NCI-H524 (cell line): ENCODE results near the gene CTAGE4.
"Not testable (repeated sequence)": the region's sequence is repeated elsewhere in the genome, so short reads cannot be mapped to it uniquely, and the experiment has no call there.

Experiments used
- DNase-seq, 2 experiments: peaks; one replicate each; lab custom pipeline; 2025; lab: John Stamatoyannopoulos, UW

CTAGE4 gene

GRCh38 chr7:144218581-144218980 is 35.3 kb downstream of the CTAGE4 start:
- DNase-seq, result not testable (repeated sequence)

DNA sequence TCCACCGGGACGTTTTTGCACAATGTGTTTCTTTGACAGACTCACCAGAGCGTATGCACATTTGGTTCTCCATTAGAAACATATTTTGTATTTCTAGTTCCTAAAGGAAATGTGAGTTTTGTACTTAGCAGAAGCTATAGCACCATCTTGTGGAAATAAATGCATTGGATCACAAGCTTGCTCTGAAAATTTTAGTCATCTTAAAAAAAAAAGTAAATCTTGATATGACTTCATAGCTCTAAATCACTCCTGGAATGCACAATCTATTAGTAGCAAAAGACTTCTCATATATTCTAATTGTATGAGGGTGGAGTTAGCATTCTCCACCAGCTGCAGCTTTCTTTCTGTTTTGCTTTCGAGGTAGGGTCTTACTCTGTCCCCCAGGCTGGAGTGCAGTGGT is 35.9 kb downstream of the CTAGE4 start:
- not testable (repeated sequence) for DNase-seq

GRCh38 chr7:144220531-144220930 is 37.3 kb downstream of the CTAGE4 start:
- not testable (repeated sequence) for DNase-seq

DNA sequence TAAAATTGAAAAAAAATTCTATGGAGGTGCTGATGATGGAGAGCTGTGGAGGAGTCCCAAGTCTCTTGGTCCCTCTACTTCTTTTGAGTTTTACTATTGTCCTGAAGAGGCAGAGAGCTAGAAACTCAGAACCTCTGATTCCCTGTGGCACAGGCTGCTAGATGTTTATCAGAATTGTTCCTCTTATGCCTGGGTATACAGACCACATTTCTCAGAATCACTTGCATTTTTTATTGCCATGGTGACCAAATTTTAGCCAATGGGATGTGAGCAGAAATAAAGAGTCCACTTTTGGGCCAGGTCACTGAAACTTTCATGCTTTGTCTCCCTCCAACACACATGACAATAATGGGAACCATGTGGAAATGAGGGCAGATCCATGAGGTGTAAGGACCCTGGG is 40.4 kb downstream of the CTAGE4 start:
- DNase-seq, result not testable (repeated sequence)

GRCh38 chr7:144226866-144227265 is 43.6 kb downstream of the CTAGE4 start:
- DNase-seq, result not testable (repeated sequence)

DNA sequence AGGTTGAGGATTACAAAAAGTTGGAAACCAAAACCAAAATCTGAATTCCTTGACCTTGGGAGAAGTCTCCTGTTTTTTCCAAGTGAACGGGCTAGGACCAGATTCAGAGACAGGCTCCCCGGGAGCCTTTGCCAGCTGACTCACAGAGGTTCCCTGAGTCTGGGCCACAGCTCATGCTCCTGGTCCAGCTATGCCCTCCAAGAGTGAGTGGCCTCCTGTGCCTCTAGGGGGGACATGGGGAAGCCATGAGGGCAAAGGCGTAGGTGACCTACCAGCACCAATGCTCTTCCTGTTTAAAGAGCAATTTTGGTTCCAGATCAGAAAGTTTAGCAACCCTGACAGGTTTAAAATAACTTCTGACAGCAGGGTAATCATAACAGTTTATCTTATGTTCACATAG is 45.5 kb downstream of the CTAGE4 start:
- DNase-seq, result not testable (repeated sequence)

GRCh38 chr7:144231027-144231426 is 47.8 kb downstream of the CTAGE4 start:
- DNase-seq, result not testable (repeated sequence)

DNA sequence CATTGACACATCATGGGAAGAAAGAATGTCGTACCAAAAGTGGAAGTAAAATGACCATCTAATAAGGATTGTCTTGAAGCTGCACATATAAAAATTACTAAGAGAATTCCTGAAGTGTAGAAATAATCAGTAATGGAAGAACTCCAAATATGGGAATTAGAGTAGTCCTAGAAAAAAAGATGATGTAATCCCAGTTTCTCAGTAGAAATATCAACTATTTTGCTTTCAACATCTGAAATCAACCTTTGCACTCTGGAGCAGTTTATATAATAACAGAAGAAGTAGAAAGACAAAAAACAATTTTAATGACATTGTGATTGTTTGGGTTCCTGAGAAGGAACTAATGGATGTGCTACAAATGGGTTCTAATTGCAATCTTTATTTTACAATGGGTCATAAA is 49.8 kb downstream of the CTAGE4 start:
- not testable (repeated sequence) for DNase-seq
